Activated CD8-positive, alpha-beta T cell treated with anti-CD3 and anti-CD28 coated beads for 36 hours (primary cell): ENCODE results near the gene BPIFB4. TPM values are rescaled to one million over a fixed set of nuclear protein-coding genes. Genes with fewer than 3 reads are reported as not detected.
"Not testable (repeated sequence)": the region's sequence is repeated elsewhere in the genome, so short reads cannot be mapped to it uniquely, and the experiment has no call there.

Experiments
- ATAC-seq: fragments of 200-7000 bp; cut with Tn5 transposase; one replicate; pipeline ENCODE4 v1.10.0; 2021; ENCODE audit warnings: mild to moderate bottlenecking, moderate library complexity
- CTCF ChIA-PET: fragments of 350-600 bp; sonication (Branson Sonifier 250); formaldehyde crosslinking; loops from one replicate; lab custom pipeline; 2021; ENCODE audit warnings: antibody characterized with exemption; lab: Charles Lee
- POLR2A ChIA-PET: fragments of 350-600 bp; sonication (Branson Sonifier 250); formaldehyde crosslinking; loops from one replicate; lab custom pipeline; 2021; ENCODE audit warnings: antibody characterized with exemption; lab: Charles Lee
- DNase-seq: peaks from one replicate; pipeline ENCODE4 v3.0.0-alpha.2; 2020
- H3K27ac Mint-ChIP-seq: one replicate; pipeline ENCODE4 v1.8.0; 2021; ENCODE audit warnings: mild to moderate bottlenecking, mixed read lengths
- H3K27me3 Mint-ChIP-seq: one replicate; pipeline ENCODE4 v1.8.0; 2021; ENCODE audit warnings: mixed read lengths
- H3K36me3 Mint-ChIP-seq: one replicate; pipeline ENCODE4 v1.8.0; 2021; ENCODE audit warnings: low read depth, mixed read lengths
- H3K4me1 Mint-ChIP-seq: one replicate; pipeline ENCODE4 v1.8.0; 2021; ENCODE audit warnings: low read depth, mixed read lengths
- H3K4me3 Mint-ChIP-seq: one replicate; pipeline ENCODE4 v1.8.0; 2021; ENCODE audit warnings: mild to moderate bottlenecking, moderate library complexity, mixed read lengths
- H3K9me3 Mint-ChIP-seq: one replicate; pipeline ENCODE4 v1.8.0; 2021; ENCODE audit warnings: mixed read lengths
- CTCF ChIP-seq: fragments of 200-600 bp; IDR thresholded peaks from one replicate; pipeline ENCODE4 v1.8.0; 2022; ENCODE audit warnings: antibody characterized with exemption, mild to moderate bottlenecking
- intact Hi-C: fragments of 100-400 bp; cut with micrococcal nuclease; formaldehyde crosslinking; loops from one replicate; pipeline ENCODE4 v1.10.0; 2022
- total RNA-seq, 2 experiments: library from RNA; stranded (reverse); gene quantifications; one replicate each; pipeline ENCODE4 v1.2.3, GENCODE V29; 2021

BPIFB4 gene
- total RNA-seq, 2 experiments from 2014 or later = not detected

GRCh38 chr20:33104336-33104735 lies 24.9 kb downstream of the BPIFB4 start:
- CTCF ChIA-PET = interaction anchor here (0.9 kb wide), 1 partner anchor 202 kb away, joined by 4 read pairs; no protein-coding TSS in a partner anchor
- Mint-ChIP-seq H3K27me3 (peaks cover 1% of the 10 kb centered on the region), H3K4me1 (no peaks in the 10 kb centered on the region)

GRCh38 chr20:33105316-33105924 lies 26.0 kb downstream of the BPIFB4 start:
- Mint-ChIP-seq H3K4me1 (no peaks in the 10 kb centered on the region), H3K27ac (no peak overlapping the region), H3K4me3 (no peak overlapping the region), H3K36me3 (no peaks in the 10 kb centered on the region), H3K9me3 (no peaks in the 10 kb centered on the region), H3K27me3 (peaks cover 1% of the 10 kb centered on the region)
- DNase-seq (no peak), ATAC-seq (no peak)
- TF ChIP-seq CTCF = no peak
- ChIA-PET POLR2A (no interaction called here), CTCF (no interaction called here)
- intact Hi-C loops = loop anchor here (10.0 kb wide), 1 partner anchor 189 kb away; no protein-coding TSS in a partner anchor

More at GRCh38 chr20:33104336-33104735, 24.9 kb downstream of the BPIFB4 start:
- TF ChIP-seq CTCF = no peak
- no peaks in the 10 kb centered on the region for H3K36me3 Mint-ChIP-seq
- intact Hi-C loops = loop anchor here (10.0 kb wide), 1 partner anchor 190 kb away; no protein-coding TSS in a partner anchor
- no peak for DNase-seq
- POLR2A ChIA-PET = no interaction called here
- H3K27ac Mint-ChIP-seq = no peak overlapping the region
- no peak for ATAC-seq
- no peak overlapping the region for H3K4me3 Mint-ChIP-seq
- H3K9me3 Mint-ChIP-seq = no peaks in the 10 kb centered on the region

- H3K4me3 Mint-ChIP-seq, H3K27ac Mint-ChIP-seq, POLR2A ChIA-PET, CTCF ChIA-PET, H3K9me3 Mint-ChIP-seq, H3K4me1 Mint-ChIP-seq, DNase-seq, H3K36me3 Mint-ChIP-seq, ATAC-seq, H3K27me3 Mint-ChIP-seq: not testable (repeated sequence)
- intact Hi-C loops = loop anchor here (10.0 kb wide), 1 partner anchor 189 kb away; no protein-coding TSS in a partner anchor
Measured at GRCh38 chr20:33106058-33106620, 26.7 kb downstream of the BPIFB4 start.

DNA sequence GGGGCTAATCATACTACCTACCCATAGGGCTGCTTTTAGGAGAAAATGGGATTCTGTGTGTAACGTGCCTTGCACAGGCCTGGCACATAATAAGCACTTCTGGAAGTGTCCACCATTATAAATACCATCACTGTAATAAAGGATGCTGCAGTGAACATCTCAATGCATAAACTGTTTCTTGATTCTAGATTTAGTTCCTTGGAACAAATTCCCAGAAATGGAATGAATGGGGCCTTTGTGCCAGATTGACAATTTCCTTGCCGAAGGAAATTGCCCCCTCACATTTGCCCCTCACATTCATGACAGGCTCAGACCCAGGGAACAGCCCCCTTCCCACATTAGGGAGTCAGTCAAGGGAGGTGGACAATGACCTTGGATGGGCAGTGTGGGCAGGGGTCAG lies 29.2 kb downstream of the BPIFB4 start:
- H3K9me3 Mint-ChIP-seq = no peaks in the 10 kb centered on the region
- no peak overlapping the region for H3K4me3 Mint-ChIP-seq
- TF ChIP-seq CTCF = no peak
- DNase-seq (no peak), ATAC-seq (no peak)
- no peaks in the 10 kb centered on the region for H3K4me1 Mint-ChIP-seq
- no peaks in the 10 kb centered on the region for H3K36me3 Mint-ChIP-seq
- intact Hi-C loops = loop anchor here (10.0 kb wide), 1 partner anchor 186 kb away; no protein-coding TSS in a partner anchor
- ChIA-PET POLR2A (no interaction called here), CTCF (no interaction called here)
- H3K27ac Mint-ChIP-seq = no peak overlapping the region
- no peaks in the 10 kb centered on the region for H3K27me3 Mint-ChIP-seq

DNA sequence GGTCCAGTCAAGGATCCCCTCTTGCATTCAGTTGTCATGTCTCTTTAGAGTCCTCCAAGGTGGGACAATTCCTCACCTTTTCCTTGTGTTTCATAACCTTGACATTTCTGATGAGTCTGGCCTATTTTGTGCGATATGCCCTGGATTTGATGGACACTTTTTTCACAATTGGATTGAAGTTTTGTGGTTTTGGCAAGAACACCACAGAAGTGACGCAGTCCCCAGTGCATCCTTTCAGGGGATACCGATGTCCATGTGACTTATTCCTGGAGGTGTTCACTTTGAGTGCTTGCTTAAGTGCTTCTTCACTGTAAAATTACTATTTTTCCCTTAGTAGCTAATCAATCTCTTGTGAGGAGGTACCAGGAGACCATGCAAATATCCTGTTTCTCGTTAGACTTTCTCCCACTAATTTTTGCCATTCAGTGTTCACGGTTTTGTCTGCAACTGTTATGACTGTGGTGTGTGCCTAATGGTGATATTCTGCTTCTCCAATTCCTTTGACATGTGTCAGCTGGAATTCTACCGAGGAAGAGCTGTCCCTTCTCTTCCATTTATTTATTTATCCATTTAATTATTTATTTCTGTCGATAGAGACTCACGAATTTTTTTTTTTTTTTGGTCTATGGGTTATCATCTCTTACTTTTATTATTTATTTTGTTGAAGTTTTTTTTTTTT lies 30.8 kb downstream of the BPIFB4 start:
- no peak for DNase-seq
- no peaks in the 10 kb centered on the region for H3K4me1 Mint-ChIP-seq
- no peak for TF ChIP-seq CTCF
- intact Hi-C loops = no loop called here
- no peaks in the 10 kb centered on the region for H3K9me3 Mint-ChIP-seq
- ATAC-seq = no peak
- H3K27me3 Mint-ChIP-seq = no peaks in the 10 kb centered on the region
- CTCF ChIA-PET = no interaction called here
- H3K4me3 Mint-ChIP-seq = no peak overlapping the region
- no peaks in the 10 kb centered on the region for H3K36me3 Mint-ChIP-seq
- POLR2A ChIA-PET = no interaction called here
- H3K27ac Mint-ChIP-seq = no peak overlapping the region
